ENCODE results near the gene SARDH.

GRCh38 chr9:133783331-133783731 is 45.2 kb upstream of the SARDH start:
- TF ChIP-seq POLR2A (IDR thresholded peaks at IDR 0.05), result no peak
- no peak for TF ChIP-seq CTCF (IDR thresholded peaks at IDR 0.05)
